Measurements from ENCODE around the gene CD3G.
A peak's percentile ranks its signal among the peaks of the same experiment; 100 is the strongest.
"Not testable (repeated sequence)": the region's sequence is repeated elsewhere in the genome, so short reads cannot be mapped to it uniquely, and the experiment has no call there.

Gene CD3G

DNA sequence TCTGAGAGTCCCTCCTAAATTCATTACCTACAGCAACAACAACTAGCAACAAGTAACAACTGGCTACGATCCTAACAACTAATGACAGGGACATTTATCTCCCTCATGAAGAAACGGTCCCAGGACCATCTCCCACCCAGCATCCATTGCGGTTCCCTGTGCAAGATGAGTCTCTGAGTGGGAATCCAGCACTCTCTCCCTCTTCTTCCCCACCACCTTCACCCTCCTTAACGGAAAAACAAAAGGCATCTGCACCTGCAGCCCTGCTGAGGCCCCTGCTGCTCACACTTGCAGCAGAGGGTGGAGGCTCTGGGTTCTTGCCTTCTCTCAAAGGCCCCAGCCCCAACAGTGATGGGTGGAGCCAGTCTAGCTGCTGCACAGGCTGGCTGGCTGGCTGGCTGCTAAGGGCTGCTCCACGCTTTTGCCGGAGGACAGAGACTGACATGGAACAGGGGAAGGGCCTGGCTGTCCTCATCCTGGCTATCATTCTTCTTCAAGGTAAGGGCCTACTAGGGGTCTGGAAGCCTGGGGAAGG, at the start of gene CD3G:
CD3G (plus strand) TSS at position 364 of the 535 bp plus-strand sequence; CDS start at position 444, 80 bp downstream.
- no peak for DNase-seq

GRCh38 chr11:118295199-118295598, 48.9 kb upstream of the CD3G start:
- peak in 1 of 2 donors; percentile 12 for DNase-seq

- DNase-seq, result peak; percentile 24 to 51
Observed at GRCh38 chr11:118295815-118296454, 48.2 kb upstream of the CD3G start.

GRCh38 chr11:118301600-118302195, 42.4 kb upstream of the CD3G start:
- DNase-seq, result no peak

DNA sequence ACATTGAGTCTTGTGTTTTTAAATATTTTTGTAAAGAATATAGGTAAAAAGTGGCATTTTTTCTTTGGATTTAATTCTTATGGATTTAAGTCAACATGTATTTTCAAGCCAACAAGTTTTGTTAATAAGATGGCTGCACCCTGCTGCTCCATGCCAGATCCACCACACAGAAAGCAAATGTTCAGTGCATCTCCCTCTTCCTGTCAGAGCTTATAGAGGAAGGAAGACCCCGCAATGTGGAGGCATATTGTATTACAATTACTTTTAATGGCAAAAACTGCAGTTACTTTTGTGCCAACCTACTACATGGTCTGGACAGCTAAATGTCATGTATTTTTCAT, 39.9 kb upstream of the CD3G start:
- DNase-seq, result no peak

- DNase-seq, result no peak
Observed at GRCh38 chr11:118304568-118305248, 39.4 kb upstream of the CD3G start, which contains the start of gene CD3E. CD3E (plus strand) TSS chr11:118304730; CDS start chr11:118304953, 223 bp downstream.

- DNase-seq, result no peak
Observed at GRCh38 chr11:118305726-118306125, 38.4 kb upstream of the CD3G start.

- DNase-seq, result no peak
Observed at GRCh38 chr11:118306556-118306955, 37.6 kb upstream of the CD3G start.

DNA sequence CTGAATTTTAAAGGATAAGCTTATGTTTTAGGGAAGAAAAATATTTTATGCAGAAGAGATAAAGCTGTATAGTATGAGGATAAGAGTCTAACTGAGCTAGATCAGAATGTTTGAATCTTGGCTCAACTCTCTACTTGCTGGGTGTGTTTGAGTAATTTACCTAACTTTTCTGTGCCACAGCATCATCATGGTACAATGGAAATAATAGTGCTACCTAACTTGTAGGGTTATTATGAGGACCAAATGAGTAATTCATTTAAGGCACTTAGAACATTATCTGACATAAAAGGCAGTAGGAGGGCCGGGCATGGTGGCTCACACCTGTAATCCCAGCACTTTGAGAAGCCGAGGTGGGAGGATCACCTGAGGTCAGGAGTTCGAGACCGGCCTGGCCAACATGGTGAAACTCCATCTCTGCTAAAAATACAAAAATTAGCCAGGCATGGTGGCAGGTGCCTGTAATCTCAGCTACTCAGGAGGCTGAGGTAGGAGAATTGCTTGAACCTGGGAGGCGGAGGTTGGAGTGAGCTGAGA, 35.1 kb upstream of the CD3G start:
- DNase-seq, result not testable (repeated sequence)

- no peak for DNase-seq
Observed at GRCh38 chr11:118310271-118310670, 33.9 kb upstream of the CD3G start.

DNA sequence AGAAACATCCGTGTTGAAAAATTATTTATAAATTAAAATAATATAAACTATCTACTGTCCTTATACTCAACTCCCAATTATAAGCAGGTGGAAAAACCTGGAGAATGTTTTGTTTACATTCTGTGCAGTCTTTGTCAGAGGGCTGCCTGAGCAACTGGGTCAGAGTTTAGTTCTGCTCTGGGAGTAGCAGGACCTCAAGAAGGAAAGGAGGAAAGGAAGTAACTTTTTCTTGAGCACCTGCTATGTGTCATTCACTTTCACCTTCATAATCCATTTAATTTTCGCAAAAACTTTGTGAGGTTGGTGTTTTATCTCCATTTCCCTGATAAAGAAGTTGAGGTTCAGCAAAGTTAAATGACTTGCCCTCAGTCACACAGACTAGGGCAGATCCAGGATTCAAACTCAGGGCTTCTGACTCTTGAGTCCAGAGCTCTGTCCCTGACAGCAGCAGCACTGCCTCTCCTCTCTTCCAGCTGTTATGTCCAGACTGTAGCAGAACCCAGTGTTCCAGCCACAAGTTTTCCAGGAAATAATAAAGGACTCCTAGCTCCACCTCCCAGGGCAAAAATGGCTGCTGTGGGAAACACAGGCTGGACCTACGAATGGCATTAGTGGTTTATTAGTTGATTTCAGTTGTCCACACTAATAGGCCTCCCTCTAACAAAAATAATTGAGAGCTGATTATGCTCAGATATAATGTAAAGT, 33.2 kb upstream of the CD3G start:
- no peak for DNase-seq

GRCh38 chr11:118311518-118311917, 32.6 kb upstream of the CD3G start:
- DNase-seq, result no peak

DNA sequence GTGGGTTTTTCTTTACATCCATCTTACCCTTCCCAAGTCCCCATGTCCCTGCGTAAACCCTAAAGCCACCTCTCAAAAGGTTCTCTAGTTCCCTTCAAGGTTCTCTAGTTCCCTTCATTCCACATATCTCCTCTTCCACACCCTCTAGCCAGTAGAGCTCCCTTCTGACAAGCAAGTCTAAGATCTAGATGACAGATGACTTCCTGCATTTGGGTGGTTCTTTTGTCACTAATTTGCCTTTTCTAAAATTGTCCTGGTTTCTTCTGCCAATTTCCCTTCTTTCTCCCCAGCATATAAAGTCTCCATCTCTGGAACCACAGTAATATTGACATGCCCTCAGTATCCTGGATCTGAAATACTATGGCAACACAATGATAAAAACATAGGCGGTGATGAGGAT, 31.8 kb upstream of the CD3G start:
- no peak for DNase-seq

GRCh38 chr11:118313242-118313641, 30.9 kb upstream of the CD3G start:
- no peak for DNase-seq

GRCh38 chr11:118314988-118315411, 29.1 kb upstream of the CD3G start:
- DNase-seq, result no peak

DNA sequence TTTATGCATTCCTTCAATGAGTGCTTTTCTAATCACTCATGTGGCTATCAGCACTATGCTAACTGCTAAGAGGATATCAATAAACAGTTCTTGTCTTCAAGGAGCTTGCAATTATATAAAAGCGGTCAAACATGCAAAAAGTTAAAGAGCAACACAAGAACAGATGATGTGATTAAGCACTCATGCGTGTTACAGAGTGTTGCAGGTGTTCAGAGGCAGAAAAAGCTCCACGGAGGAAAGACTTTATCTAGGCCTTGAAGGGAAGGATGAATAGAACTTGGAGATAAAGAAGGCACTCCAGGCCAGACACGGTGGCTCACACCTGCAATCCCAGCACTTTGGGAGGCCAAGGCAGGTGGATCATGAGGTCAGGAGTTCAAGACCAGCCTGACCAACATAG, 26.0 kb upstream of the CD3G start:
- no peak for DNase-seq

GRCh38 chr11:118318581-118319336, 25.4 kb upstream of the CD3G start:
- DNase-seq, result peak; percentile 70 to 86

GRCh38 chr11:118319337-118319707, 24.8 kb upstream of the CD3G start:
- peak; percentile 75 to 85 for DNase-seq

DNA sequence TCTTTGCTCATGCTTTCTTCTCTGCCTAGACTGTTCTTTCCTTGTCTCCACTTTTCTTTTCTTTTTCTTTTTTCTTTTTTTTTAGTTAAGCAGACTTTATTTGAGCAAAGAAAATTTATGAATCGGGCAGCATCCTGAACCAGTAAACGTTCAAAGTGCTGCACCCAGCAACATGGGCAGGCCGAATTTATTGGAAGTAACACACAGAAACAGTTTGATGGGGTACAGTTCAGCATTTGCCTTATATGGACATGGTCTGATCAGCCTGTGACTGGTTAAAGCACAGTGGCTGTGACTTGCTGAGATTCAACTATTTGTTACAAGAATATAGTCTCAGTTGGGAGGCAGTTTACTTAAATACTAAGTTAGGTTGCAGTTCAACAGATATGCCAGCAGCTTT, 23.6 kb upstream of the CD3G start:
- DNase-seq, result no peak

GRCh38 chr11:118321386-118322082, 22.6 kb upstream of the CD3G start:
- peak; percentile 17 to 53 for DNase-seq

DNA sequence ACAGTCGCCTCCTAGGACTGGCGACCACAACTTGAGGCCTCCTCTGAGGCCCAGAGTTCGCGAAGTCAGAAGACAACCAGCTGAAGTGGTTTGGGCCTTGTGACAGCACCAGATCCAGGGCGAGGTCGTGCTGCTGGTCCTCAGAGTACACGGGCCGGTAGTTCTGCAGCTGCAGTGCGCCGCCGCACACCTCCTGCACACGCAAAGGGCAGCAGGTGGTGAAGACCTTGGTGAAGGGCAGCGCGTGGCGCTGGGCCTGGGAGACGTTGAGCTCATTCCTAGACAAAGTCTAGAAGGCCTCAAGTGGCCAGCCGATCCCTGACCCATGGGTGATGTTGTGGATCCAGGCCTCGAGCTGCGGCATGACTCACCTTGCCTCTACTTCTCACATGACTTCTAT, 21.4 kb upstream of the CD3G start:
- DNase-seq, result no peak

DNA sequence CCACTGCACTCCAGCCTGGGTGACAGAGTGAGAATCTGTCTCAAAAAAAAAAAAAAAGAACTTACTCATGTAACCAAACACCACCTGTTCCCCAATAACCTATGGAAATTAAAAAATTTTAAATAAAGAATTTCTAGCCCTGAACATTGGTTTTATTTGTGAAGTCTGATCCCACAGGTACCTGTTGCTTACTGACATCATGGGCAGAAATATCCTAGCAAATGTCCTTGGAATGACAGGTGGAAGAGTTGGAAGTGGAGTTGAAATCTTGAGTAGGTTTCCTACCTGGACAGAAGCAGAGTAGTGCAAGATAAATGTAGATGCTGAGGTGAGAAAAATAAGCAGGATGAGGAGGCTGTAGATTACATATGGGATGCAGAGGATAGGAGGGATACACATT, 18.9 kb upstream of the CD3G start:
- no peak for DNase-seq

Measured in inflammatory macrophage treated with lipopolysaccharide for 1 hour (primary cell).